Caco-2 (cell line): ENCODE measurements around the gene FHIT. TPM values are rescaled to one million over a fixed set of nuclear protein-coding genes. Genes with fewer than 3 reads are reported as not detected.

Source experiments
- BruUV-seq: library from RNA; stranded (reverse); fragments of 400-500 nt; replicated peaks from 2 replicates; lab custom pipeline; 2021; lab: Mats Ljungman, UMichigan
- CTCF ChIA-PET: fragments of 300-600 bp; sonication (Branson Sonifier 250); formaldehyde crosslinking; loops from one replicate; lab custom pipeline; 2022; ENCODE audit warnings: antibody characterized with exemption; lab: Charles Lee
- POLR2A ChIA-PET: fragments of 300-600 bp; sonication (Branson Sonifier 250); formaldehyde crosslinking; loops from one replicate; lab custom pipeline; 2022; ENCODE audit warnings: antibody characterized with exemption; lab: Charles Lee
- DNase-seq, 2 experiments: peaks; one replicate each; pipeline versions ENCODE4 v3.0.0 to v3.0.0-alpha.2; 2020 to 2022
- H3K27me3 ChIP-seq: replicated peaks from 2 replicates; pipeline ENCODE4 v1.6.0; 2011; ENCODE audit warnings: low read length; ENCODE audit not compliant: control insufficient read depth, insufficient read depth
- H3K36me3 ChIP-seq: 2 replicates; pipeline ENCODE4 v1.5.1; 2011; ENCODE audit warnings: low read length; ENCODE audit not compliant: control insufficient read depth, insufficient read depth
- H3K4me1 ChIP-seq: fragments of 250-450 bp; sonication (Bioruptor Pico); 2 replicates; pipeline ENCODE4 v1.5.1; 2020; ENCODE audit warnings: mild to moderate bottlenecking
- H3K4me3 ChIP-seq: 2 replicates; pipeline ENCODE4 v1.5.1; 2011; ENCODE audit warnings: low read depth, mild to moderate bottlenecking, control low read depth, low read length
- H3K9me3 ChIP-seq: fragments of 250-450 bp; sonication (Bioruptor Pico); 2 replicates; pipeline ENCODE4 v1.5.1; 2020; ENCODE audit warnings: mild to moderate bottlenecking, moderate library complexity
- H3K27ac Mint-ChIP-seq: one replicate; pipeline ENCODE4 v1.8.0; 2022; ENCODE audit warnings: mixed read lengths; ENCODE audit not compliant: unreplicated experiment
- H3K27me3 Mint-ChIP-seq: one replicate; pipeline ENCODE4 v1.8.0; 2022; ENCODE audit warnings: mixed read lengths; ENCODE audit not compliant: insufficient read depth, unreplicated experiment
- H3K36me3 Mint-ChIP-seq: one replicate; pipeline ENCODE4 v1.8.0; 2022; ENCODE audit warnings: mild to moderate bottlenecking, mixed read lengths; ENCODE audit not compliant: insufficient read depth, unreplicated experiment
- H3K4me1 Mint-ChIP-seq: one replicate; pipeline ENCODE4 v1.8.0; 2022; ENCODE audit warnings: low read depth, mixed read lengths; ENCODE audit not compliant: unreplicated experiment
- H3K4me3 Mint-ChIP-seq: one replicate; pipeline ENCODE4 v1.8.0; 2022; ENCODE audit warnings: mild to moderate bottlenecking, moderate library complexity, mixed read lengths; ENCODE audit not compliant: unreplicated experiment
- H3K9me3 Mint-ChIP-seq: one replicate; pipeline ENCODE4 v1.8.0; 2022; ENCODE audit warnings: mixed read lengths; ENCODE audit not compliant: unreplicated experiment
- intact Hi-C: fragments of 100-400 bp; cut with micrococcal nuclease; formaldehyde crosslinking; loops from one replicate; pipeline ENCODE4 v1.10.0; 2022; ENCODE audit not compliant: unreplicated experiment
- total RNA-seq: library from RNA; stranded (reverse); gene quantifications from 2 replicates; pipeline ENCODE4 v1.2.3, GENCODE V29; 2022
- TF ChIP-seq, protein P1 (sequence below), 2 experiments: fragments of 200-600 bp in 1 of 2; IDR thresholded peaks; 1 replicate in 1 of 2; 2 replicates in 1 of 2; pipeline versions ENCODE4 v1.5.1 to v1.8.0; 2011 to 2022; ENCODE audit warnings: antibody characterized with exemption in 1 of 2, control low read depth in 1 of 2, inconsistent platforms in 1 of 2, low read depth in 1 of 2, low read length in 1 of 2, mild to moderate bottlenecking in 1 of 2, moderate library complexity in 1 of 2; ENCODE audit not compliant: insufficient read depth in 1 of 2, severe bottlenecking in 1 of 2, unreplicated experiment in 1 of 2

Gene FHIT
- total RNA-seq, 1 experiment from 2014 or later = 8.3 TPM

DNA sequence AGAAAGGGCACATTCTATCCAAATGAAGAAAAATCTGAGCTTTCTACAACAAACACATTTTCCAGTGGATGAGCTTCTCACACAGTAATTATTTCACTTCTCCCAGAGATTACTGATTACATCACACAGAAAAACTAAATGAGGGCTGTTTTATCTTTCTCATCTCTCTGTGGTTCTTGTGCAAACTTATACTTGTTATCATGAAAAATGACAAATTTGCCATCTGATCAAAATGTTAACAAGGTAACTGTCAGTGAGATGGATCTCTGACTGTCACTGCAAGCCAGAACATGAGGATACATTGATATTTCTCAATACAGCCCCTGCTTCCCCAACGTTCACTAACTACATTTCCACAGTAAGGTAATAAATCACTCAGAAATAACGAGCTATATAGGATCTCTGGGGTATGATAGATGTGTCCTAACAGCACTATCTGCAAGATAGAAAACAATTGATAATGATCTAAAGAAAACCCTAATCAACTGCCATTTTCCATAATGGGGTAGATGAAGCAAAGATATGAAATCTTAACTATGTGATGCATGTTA, 1372.1 kb downstream of the FHIT start:
- no TSS peak for BruUV-seq
- POLR2A ChIA-PET = no interaction called here
- Histone ChIP-seq H3K27me3 (no peaks in the 10 kb centered on the region; the same call in 1 of the 2 replicates), H3K4me1 (no peaks in the 10 kb centered on the region), H3K4me3 (no peak overlapping the region), H3K36me3 (no peaks in the 10 kb centered on the region), H3K9me3 (no peaks in the 10 kb centered on the region)
- intact Hi-C loops = no loop called here
- no peak overlapping the region for H3K27ac Mint-ChIP-seq
- TF ChIP-seq, protein P1, sequence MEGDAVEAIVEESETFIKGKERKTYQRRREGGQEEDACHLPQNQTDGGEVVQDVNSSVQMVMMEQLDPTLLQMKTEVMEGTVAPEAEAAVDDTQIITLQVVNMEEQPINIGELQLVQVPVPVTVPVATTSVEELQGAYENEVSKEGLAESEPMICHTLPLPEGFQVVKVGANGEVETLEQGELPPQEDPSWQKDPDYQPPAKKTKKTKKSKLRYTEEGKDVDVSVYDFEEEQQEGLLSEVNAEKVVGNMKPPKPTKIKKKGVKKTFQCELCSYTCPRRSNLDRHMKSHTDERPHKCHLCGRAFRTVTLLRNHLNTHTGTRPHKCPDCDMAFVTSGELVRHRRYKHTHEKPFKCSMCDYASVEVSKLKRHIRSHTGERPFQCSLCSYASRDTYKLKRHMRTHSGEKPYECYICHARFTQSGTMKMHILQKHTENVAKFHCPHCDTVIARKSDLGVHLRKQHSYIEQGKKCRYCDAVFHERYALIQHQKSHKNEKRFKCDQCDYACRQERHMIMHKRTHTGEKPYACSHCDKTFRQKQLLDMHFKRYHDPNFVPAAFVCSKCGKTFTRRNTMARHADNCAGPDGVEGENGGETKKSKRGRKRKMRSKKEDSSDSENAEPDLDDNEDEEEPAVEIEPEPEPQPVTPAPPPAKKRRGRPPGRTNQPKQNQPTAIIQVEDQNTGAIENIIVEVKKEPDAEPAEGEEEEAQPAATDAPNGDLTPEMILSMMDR (IDR thresholded peaks at IDR 0.05; ENCODE audit: insufficient read depth in 1 of 2, low read depth in 1 of 2, low read length in 1 of 2, severe bottlenecking in 1 of 2, unreplicated experiment in 1 of 2) = no peak
- DNase-seq = no peak
- peaks cover 9% of the 10 kb centered on the region for H3K27me3 Mint-ChIP-seq
- no peak overlapping the region for H3K4me3 Mint-ChIP-seq
- CTCF ChIA-PET = no interaction called here
- no peaks in the 10 kb centered on the region for H3K4me1 Mint-ChIP-seq
- H3K36me3 Mint-ChIP-seq = no peaks in the 10 kb centered on the region
- no peaks in the 10 kb centered on the region for H3K9me3 Mint-ChIP-seq

DNA sequence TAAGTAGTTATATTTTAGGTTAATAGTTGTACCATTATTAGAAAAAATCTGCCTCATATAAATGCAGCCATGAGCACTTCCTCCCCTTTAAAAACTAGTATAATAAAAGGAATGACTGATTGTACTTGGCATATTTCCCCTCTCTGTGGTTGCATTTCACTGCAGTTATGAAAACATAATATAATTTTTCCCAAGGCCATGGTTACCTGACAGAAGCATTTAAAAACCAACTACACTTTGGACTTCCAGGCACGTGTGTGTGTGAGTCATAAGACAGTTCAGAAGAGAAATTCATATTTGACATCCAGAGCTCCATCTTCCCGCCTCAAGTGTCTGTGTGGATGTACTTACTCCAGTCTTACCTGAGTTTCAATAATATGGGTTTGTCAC, 1373.2 kb downstream of the FHIT start:
- ChIA-PET CTCF (no interaction called here), POLR2A (no interaction called here)
- no TSS peak for BruUV-seq
- Mint-ChIP-seq H3K27me3 (peaks cover 11% of the 10 kb centered on the region), H3K36me3 (no peaks in the 10 kb centered on the region), H3K4me1 (no peaks in the 10 kb centered on the region), H3K9me3 (no peaks in the 10 kb centered on the region), H3K4me3 (no peak overlapping the region), H3K27ac (no peak overlapping the region)
- Histone ChIP-seq H3K27me3 (no peaks in the 10 kb centered on the region; the same call in 1 of the 2 replicates), H3K4me1 (no peaks in the 10 kb centered on the region), H3K9me3 (no peaks in the 10 kb centered on the region), H3K36me3 (no peaks in the 10 kb centered on the region), H3K4me3 (no peak overlapping the region)
- intact Hi-C loops = no loop called here
- no peak for DNase-seq
- TF ChIP-seq, protein P1 (IDR thresholded peaks at IDR 0.05; ENCODE audit: insufficient read depth in 1 of 2, low read depth in 1 of 2, low read length in 1 of 2, severe bottlenecking in 1 of 2, unreplicated experiment in 1 of 2) = no peak

DNA sequence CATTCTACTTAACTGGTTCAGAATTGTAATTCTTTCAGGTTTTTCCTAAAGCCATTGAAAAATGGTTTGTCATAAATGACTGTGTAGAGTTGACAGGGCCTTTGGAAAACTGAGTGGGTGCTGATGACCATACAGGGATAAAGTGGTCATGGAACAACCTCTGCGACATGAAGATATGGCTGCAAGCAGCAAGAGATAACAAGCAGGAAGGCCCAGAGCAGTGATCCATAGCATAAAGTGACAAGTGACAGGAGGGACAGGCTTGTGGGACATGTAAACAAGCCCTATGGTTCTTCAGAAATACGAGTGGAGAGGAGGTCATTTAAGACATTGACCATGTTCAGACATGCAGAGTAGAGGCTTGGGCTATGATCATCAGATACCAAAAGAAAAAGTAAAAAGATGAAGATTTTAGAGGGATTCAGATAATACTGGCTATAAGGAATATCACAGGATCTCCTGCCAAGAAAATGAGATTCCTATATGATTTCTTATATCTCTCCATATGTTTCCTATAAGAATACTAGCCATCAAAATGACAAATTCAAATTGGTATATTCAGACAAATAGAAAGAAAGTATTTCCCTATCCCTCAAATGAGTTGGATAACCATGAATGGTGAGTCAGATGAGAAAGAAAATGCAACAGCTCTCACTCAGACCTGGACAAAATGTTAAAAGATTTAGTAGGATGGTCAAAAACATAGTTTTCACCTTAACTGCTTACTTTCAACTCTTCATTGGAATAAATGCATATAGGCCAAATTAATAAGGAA, 1373.8 kb downstream of the FHIT start:
- CTCF ChIA-PET = no interaction called here
- TF ChIP-seq, protein P1 (IDR thresholded peaks at IDR 0.05; ENCODE audit: insufficient read depth in 1 of 2, low read depth in 1 of 2, low read length in 1 of 2, severe bottlenecking in 1 of 2, unreplicated experiment in 1 of 2) = no peak
- intact Hi-C loops = no loop called here

More for the DNA sequence above, 1373.8 kb downstream of the FHIT start:
- H3K4me1 ChIP-seq = no peaks in the 10 kb centered on the region
- Mint-ChIP-seq H3K9me3 (no peaks in the 10 kb centered on the region), H3K4me1 (no peaks in the 10 kb centered on the region), H3K27ac (no peak overlapping the region), H3K36me3 (no peaks in the 10 kb centered on the region), H3K4me3 (no peak overlapping the region), H3K27me3 (peaks cover 11% of the 10 kb centered on the region)
- POLR2A ChIA-PET = no interaction called here
- no peaks in the 10 kb centered on the region for H3K36me3 ChIP-seq
- H3K4me3 ChIP-seq = no peak overlapping the region
- no TSS peak for BruUV-seq
- DNase-seq = no peak
- H3K9me3 ChIP-seq = no peaks in the 10 kb centered on the region
- H3K27me3 ChIP-seq = no peaks in the 10 kb centered on the region; the same call in 1 of the 2 replicates
